Measurements from ENCODE around the gene MEF2A. TPM values are rescaled to one million over a fixed set of nuclear protein-coding genes. Genes with fewer than 3 reads are reported as not detected.

Gene MEF2A
- total and polyA plus RNA-seq, 4 experiments from 2014 or later: 11.4 to 27.8 (median 22.7) TPM

DNA sequence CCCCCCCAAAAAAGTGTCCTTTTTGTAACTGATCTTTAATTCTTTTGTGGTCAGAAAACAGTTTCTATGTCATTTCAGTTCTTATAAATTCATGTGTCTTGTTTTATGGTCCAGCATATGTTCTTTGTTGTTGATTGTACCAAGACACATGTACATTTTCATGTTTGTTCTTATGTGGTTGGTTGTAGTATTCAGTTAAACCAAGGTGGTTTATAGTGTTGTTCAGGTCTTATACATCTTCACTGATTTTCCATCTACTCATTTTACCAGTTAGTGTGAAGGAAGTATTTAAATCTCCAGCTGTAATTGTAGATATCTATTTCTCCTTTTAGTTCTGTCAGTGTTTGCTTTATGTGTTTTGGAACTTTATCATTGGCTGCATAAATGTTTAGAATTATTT is 24.0 kb downstream of the MEF2A start:
- Histone ChIP-seq H3K4me3 (ENCODE audit: low read length in 2 of 2) (no peak overlapping the region), H3K27me3 (ENCODE audit: insufficient read depth, low read length) (no peaks in the 10 kb centered on the region), H3K36me3 (ENCODE audit: insufficient read depth, low read length) (no peaks in the 10 kb centered on the region), H3K27ac (ENCODE audit: low read depth, low read length) (no peak overlapping the region), H3K9me3 (ENCODE audit: control insufficient read depth in 1 of 2, low read length in 2 of 2) (peaks cover 0 to 6% of the 10 kb centered on the region in 2 donors), H3K4me1 (ENCODE audit: insufficient read depth, low read length) (no peaks in the 10 kb centered on the region)
- H3K27ac Mint-ChIP-seq: peak overlapping the region in 1 of 7 donors; percentile 49
- ChIA-PET POLR2A (ENCODE audit: partially characterized antibody) (no interaction called here), CTCF (ENCODE audit: partially characterized antibody) (no interaction called here)
- H3K4me1 Mint-ChIP-seq: peaks cover 27 to 42% (median 31%) of the 10 kb centered on the region in 4 donors
- H3K4me3 Mint-ChIP-seq: peak overlapping the region in 1 of 8 donors; percentile 51
- intact Hi-C loops (cut with micrococcal nuclease): no loop called here
- H3K36me3 Mint-ChIP-seq: peaks cover 16 to 46% of the 10 kb centered on the region in 2 donors
- DNase-seq: no peak
- peaks cover 0 to 38% (median 16%) of the 10 kb centered on the region in 8 donors for H3K9me3 Mint-ChIP-seq
- H3K27me3 Mint-ChIP-seq: no peaks in the 10 kb centered on the region

DNA sequence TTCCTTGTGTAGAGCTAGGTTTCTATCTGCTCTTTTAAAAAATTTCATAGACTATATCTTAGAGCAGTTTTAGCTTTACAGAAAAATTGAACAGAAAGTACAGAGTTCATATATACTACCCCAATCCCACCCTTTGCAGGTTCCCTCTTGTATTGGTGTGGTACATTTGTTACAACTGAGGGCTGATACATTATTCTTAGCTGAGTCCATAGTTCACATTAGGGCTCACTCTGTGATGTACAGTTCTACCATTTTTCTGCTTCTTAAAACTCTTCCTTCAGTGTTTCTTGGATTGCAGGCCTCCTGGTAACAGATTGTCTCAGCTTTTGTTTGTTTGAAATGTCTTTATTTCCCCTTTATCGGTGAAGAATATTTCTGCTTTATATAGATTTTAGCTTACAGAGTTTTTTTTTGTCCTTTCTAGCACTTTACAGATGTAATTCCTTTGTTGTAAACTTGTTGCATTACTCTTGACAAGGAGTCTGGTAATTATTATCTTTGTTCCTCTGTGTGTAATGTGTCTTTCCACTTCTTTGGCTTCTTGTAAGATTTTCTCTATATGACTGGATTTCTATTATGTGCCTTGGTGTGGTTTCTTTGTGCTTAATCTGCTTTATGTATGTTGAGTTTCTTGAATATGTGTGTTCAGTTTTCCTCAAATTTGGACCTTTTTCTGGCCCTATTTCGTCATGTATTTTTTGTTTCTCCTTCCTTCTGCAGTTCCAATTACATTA is 25.3 kb downstream of the MEF2A start:
- Mint-ChIP-seq H3K9me3 (peaks cover 6 to 34% (median 11%) of the 10 kb centered on the region in 8 donors), H3K27ac (no peak overlapping the region), H3K36me3 (peaks cover 22 to 39% of the 10 kb centered on the region in 2 donors), H3K4me1 (peaks cover 30 to 48% (median 37%) of the 10 kb centered on the region in 4 donors), H3K4me3 (peak overlapping the region in 1 of 8 donors; percentile 17), H3K27me3 (no peaks in the 10 kb centered on the region)
- intact Hi-C loops (cut with micrococcal nuclease): no loop called here
- CTCF ChIA-PET (ENCODE audit: partially characterized antibody): interaction anchor here (1.3 kb wide), 1 partner anchor 113 kb away, joined by 4 read pairs; no protein-coding TSS in a partner anchor
- POLR2A ChIA-PET (ENCODE audit: partially characterized antibody): no interaction called here
- Histone ChIP-seq H3K9me3 (ENCODE audit: control insufficient read depth in 1 of 2, low read length in 2 of 2) (peaks cover 0 to 6% of the 10 kb centered on the region in 2 donors), H3K27ac (ENCODE audit: low read depth, low read length) (no peak overlapping the region), H3K27me3 (ENCODE audit: insufficient read depth, low read length) (no peaks in the 10 kb centered on the region), H3K4me1 (ENCODE audit: insufficient read depth, low read length) (no peaks in the 10 kb centered on the region), H3K36me3 (ENCODE audit: insufficient read depth, low read length) (no peaks in the 10 kb centered on the region), H3K4me3 (ENCODE audit: low read length in 2 of 2) (no peak overlapping the region)
- DNase-seq: no peak

DNA sequence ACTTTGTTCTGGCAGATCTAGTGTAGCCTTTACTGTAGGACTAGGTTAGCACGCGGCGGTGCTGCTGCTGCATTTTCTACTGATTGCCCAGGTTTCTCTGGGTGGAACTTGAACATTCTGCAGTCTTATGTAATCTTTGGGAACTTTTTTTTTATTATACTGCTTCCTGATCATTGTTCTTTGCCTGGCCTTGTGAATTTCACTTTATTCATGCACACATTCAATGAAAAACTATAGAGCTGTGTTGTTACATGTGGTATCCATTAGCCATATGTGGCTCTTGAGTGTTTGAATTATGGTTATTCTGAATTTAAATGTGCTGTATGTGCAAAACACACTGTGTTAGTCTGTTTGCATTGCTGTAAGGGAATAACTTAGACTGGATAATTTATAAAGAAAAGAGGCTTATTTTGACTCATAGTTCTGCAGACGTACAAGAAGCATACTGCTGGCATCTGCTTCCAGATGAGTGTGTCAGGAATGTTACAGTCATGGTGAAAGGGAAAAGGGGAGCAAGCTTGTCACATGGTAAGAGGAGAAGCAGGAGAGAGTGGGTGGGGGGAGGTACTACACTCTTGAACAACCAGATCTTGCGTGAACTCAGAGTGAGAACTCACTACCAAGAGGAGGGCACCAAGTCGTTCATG is 26.5 kb downstream of the MEF2A start:
- no peaks in the 10 kb centered on the region for H3K36me3 ChIP-seq (ENCODE audit: insufficient read depth, low read length)
- peaks cover 30 to 48% (median 37%) of the 10 kb centered on the region in 4 donors for H3K4me1 Mint-ChIP-seq
- H3K4me3 ChIP-seq (ENCODE audit: low read length in 2 of 2): no peak overlapping the region
- H3K36me3 Mint-ChIP-seq: peaks cover 21 to 36% of the 10 kb centered on the region in 2 donors
- ChIA-PET CTCF (ENCODE audit: partially characterized antibody) (no interaction called here), POLR2A (ENCODE audit: partially characterized antibody) (no interaction called here)
- no peaks in the 10 kb centered on the region for H3K27me3 ChIP-seq (ENCODE audit: insufficient read depth, low read length)
- peaks cover 6 to 24% (median 10%) of the 10 kb centered on the region in 8 donors for H3K9me3 Mint-ChIP-seq
- no peaks in the 10 kb centered on the region for H3K27me3 Mint-ChIP-seq
- no peaks in the 10 kb centered on the region for H3K9me3 ChIP-seq (ENCODE audit: control insufficient read depth in 1 of 2, low read length in 2 of 2)
- intact Hi-C loops (cut with micrococcal nuclease): no loop called here
- no peaks in the 10 kb centered on the region for H3K4me1 ChIP-seq (ENCODE audit: insufficient read depth, low read length)
- no peak overlapping the region for H3K4me3 Mint-ChIP-seq
- H3K27ac ChIP-seq (ENCODE audit: low read depth, low read length): no peak overlapping the region
- no peak overlapping the region for H3K27ac Mint-ChIP-seq
- DNase-seq: no peak

DNA sequence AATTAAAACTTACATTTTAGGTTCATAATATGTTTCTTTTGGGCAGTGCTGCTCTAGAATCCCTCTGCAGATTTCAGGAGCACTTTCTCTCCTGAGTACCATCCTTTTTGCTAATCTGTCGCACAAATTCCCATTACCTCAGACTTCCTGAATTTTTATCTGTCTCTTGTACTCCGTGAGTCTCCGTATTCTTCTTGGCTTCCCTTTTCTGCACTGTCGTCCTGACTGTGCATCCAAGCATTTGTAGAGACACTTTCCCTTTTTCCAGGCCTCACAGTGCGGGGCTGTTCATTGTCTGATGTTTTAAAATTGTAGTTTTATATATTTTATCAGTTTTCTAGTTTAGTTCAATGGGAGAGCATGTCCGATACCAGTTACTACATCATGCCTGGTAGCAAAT is 27.3 kb downstream of the MEF2A start:
- H3K9me3 Mint-ChIP-seq: peaks cover 6 to 29% (median 14%) of the 10 kb centered on the region in 8 donors
- H3K4me1 Mint-ChIP-seq: peaks cover 30 to 45% (median 37%) of the 10 kb centered on the region in 4 donors
- intact Hi-C loops (cut with micrococcal nuclease): no loop called here
- H3K27me3 Mint-ChIP-seq: no peaks in the 10 kb centered on the region
- H3K27ac Mint-ChIP-seq: peak overlapping the region in 1 of 7 donors; percentile 79
- H3K4me1 ChIP-seq (ENCODE audit: insufficient read depth, low read length): no peaks in the 10 kb centered on the region
- H3K27ac ChIP-seq (ENCODE audit: low read depth, low read length): no peak overlapping the region
- no peaks in the 10 kb centered on the region for H3K9me3 ChIP-seq (ENCODE audit: control insufficient read depth in 1 of 2, low read length in 2 of 2)
- H3K36me3 Mint-ChIP-seq: peaks cover 23 to 35% of the 10 kb centered on the region in 2 donors
- no peak for DNase-seq
- no peak overlapping the region for H3K4me3 ChIP-seq (ENCODE audit: low read length in 2 of 2)
- ChIA-PET CTCF (ENCODE audit: partially characterized antibody) (no interaction called here), POLR2A (ENCODE audit: partially characterized antibody) (no interaction called here)
- no peaks in the 10 kb centered on the region for H3K36me3 ChIP-seq (ENCODE audit: insufficient read depth, low read length)
- H3K27me3 ChIP-seq (ENCODE audit: insufficient read depth, low read length): no peaks in the 10 kb centered on the region
- no peak overlapping the region for H3K4me3 Mint-ChIP-seq

DNA sequence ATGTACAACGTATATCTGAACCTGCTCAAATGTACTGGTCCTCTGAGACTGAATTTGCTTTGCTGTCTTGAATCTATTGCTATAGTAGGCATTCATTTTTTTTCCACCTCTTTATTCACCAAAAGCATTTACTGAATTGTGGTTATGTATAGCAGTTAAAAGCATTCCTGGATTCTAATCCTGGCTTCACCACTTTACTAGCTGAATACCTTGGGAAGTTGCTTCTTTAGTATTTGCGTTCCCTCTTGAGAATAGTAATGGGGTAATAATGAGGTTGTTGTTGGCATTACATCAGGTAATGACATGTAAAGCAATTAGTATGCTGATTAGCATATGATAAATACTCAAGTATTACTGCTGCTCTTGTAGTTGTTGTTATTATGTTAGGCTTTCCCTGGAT is 29.1 kb downstream of the MEF2A start:
- Mint-ChIP-seq H3K4me1 (peaks cover 22 to 33% (median 26%) of the 10 kb centered on the region in 4 donors), H3K9me3 (peaks cover 6 to 29% (median 15%) of the 10 kb centered on the region in 8 donors), H3K4me3 (no peak overlapping the region), H3K36me3 (peaks cover 35 to 46% of the 10 kb centered on the region in 2 donors), H3K27me3 (no peaks in the 10 kb centered on the region), H3K27ac (no peak overlapping the region)
- Histone ChIP-seq H3K4me1 (ENCODE audit: insufficient read depth, low read length) (no peaks in the 10 kb centered on the region), H3K36me3 (ENCODE audit: insufficient read depth, low read length) (no peaks in the 10 kb centered on the region), H3K27me3 (ENCODE audit: insufficient read depth, low read length) (no peaks in the 10 kb centered on the region), H3K27ac (ENCODE audit: low read depth, low read length) (no peak overlapping the region), H3K4me3 (ENCODE audit: low read length in 2 of 2) (no peak overlapping the region), H3K9me3 (ENCODE audit: control insufficient read depth in 1 of 2, low read length in 2 of 2) (no peaks in the 10 kb centered on the region)
- DNase-seq: no peak
- intact Hi-C loops (cut with micrococcal nuclease): no loop called here
- ChIA-PET CTCF (ENCODE audit: partially characterized antibody) (no interaction called here), POLR2A (ENCODE audit: partially characterized antibody) (no interaction called here)

DNA sequence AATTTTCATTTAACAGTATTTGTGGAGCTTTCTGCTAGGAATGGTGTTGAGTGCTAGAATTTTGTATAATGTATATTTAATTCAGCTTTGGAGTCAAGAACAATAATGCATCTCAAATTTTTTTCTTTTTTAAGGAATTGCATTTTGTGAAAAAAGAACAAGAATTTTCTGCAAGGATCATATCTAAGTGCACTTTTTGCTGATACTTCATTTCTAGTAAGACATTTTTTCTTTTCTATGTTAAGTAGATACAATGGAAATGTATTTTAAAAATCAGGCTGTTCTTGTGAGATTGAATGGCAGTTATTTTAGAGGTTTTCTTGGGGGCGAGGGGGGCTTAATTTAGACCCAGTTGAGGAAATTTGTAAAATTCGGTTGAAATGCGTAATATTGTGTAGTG is 32.5 kb downstream of the MEF2A start:
- H3K27me3 ChIP-seq (ENCODE audit: insufficient read depth, low read length): no peaks in the 10 kb centered on the region
- POLR2A ChIA-PET (ENCODE audit: partially characterized antibody): no interaction called here
- no peak overlapping the region for H3K4me3 ChIP-seq (ENCODE audit: low read length in 2 of 2)
- DNase-seq: no peak
- no peak overlapping the region for H3K4me3 Mint-ChIP-seq
- no peaks in the 10 kb centered on the region for H3K9me3 ChIP-seq (ENCODE audit: control insufficient read depth in 1 of 2, low read length in 2 of 2)
- H3K27ac ChIP-seq (ENCODE audit: low read depth, low read length): no peak overlapping the region
- no peaks in the 10 kb centered on the region for H3K27me3 Mint-ChIP-seq
- intact Hi-C loops (cut with micrococcal nuclease): no loop called here
- H3K4me1 ChIP-seq (ENCODE audit: insufficient read depth, low read length): no peaks in the 10 kb centered on the region
- peaks cover 11 to 29% (median 18%) of the 10 kb centered on the region in 8 donors for H3K9me3 Mint-ChIP-seq
- H3K36me3 ChIP-seq (ENCODE audit: insufficient read depth, low read length): no peaks in the 10 kb centered on the region
- peaks cover 15 to 29% (median 24%) of the 10 kb centered on the region in 4 donors for H3K4me1 Mint-ChIP-seq
- no peak overlapping the region for H3K27ac Mint-ChIP-seq
- H3K36me3 Mint-ChIP-seq: peaks cover 47 to 61% of the 10 kb centered on the region in 2 donors
- CTCF ChIA-PET (ENCODE audit: partially characterized antibody): no interaction called here

DNA sequence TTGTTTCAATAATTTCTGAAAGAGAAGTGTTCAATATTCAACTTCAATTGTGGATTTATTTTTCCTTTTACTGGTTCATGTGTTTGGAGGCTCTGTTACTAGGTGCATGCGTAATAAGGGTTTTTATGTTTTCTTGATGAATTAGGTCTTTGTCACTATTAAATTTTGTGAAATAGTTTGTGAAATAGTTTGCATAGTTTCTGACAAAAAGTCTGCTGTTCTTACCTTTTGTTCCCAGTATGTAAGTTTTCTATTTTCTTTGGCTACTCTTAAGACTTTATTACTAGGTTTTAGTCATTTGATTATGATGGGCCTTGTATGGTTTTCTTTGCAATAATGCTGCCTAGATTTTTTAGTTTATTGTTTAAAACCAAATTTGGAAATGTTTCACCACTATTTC is 38.0 kb downstream of the MEF2A start:
- Mint-ChIP-seq H3K36me3 (peaks cover 32 to 44% of the 10 kb centered on the region in 2 donors), H3K4me3 (peak overlapping the region in 1 of 8 donors; percentile 13), H3K9me3 (peaks cover 0 to 10% (median 5%) of the 10 kb centered on the region in 8 donors), H3K27ac (peak overlapping the region in 1 of 7 donors; percentile 1), H3K27me3 (no peaks in the 10 kb centered on the region), H3K4me1 (peaks cover 42 to 67% (median 58%) of the 10 kb centered on the region in 4 donors)
- intact Hi-C loops (cut with micrococcal nuclease): no loop called here
- Histone ChIP-seq H3K4me1 (ENCODE audit: insufficient read depth, low read length) (no peaks in the 10 kb centered on the region), H3K27ac (ENCODE audit: low read depth, low read length) (no peak overlapping the region), H3K36me3 (ENCODE audit: insufficient read depth, low read length) (no peaks in the 10 kb centered on the region), H3K27me3 (ENCODE audit: insufficient read depth, low read length) (no peaks in the 10 kb centered on the region), H3K4me3 (ENCODE audit: low read length in 2 of 2) (no peak overlapping the region), H3K9me3 (ENCODE audit: control insufficient read depth in 1 of 2, low read length in 2 of 2) (no peaks in the 10 kb centered on the region)
- DNase-seq: no peak
- CTCF ChIA-PET (ENCODE audit: partially characterized antibody): no interaction called here
- POLR2A ChIA-PET (ENCODE audit: partially characterized antibody): no interaction called here
